Adrenal gland (tissue), 5 donors: Measurements from ENCODE around the gene HOXD10.

Source experiments
- POLR2A ChIP-seq, 2 donors: fragments of 450-650 bp; IDR thresholded peaks; one replicate each; pipeline ENCODE4 v1.6.1; 2017; ENCODE audit warnings: antibody characterized with exemption in 2 of 2, mild to moderate bottlenecking in 2 of 2, moderate library complexity in 1 of 2
- TF ChIP-seq, protein P1 (sequence below), 6 experiments: fragments of 450-650 bp in 4 of 6; fragments of 200-600 bp in 2 of 6; sonication (generic) in 1 of 6; IDR thresholded peaks; 1 replicate in 5 of 6; 2 replicates in 1 of 6; pipeline versions ENCODE4 v1.5.1 to v1.8.0; 2016 to 2021; ENCODE audit warnings: antibody characterized with exemption in 6 of 6, mild to moderate bottlenecking in 2 of 6, moderate library complexity in 1 of 6
- donor health status: DM: no; HTN: no; CAD: no.

DNA sequence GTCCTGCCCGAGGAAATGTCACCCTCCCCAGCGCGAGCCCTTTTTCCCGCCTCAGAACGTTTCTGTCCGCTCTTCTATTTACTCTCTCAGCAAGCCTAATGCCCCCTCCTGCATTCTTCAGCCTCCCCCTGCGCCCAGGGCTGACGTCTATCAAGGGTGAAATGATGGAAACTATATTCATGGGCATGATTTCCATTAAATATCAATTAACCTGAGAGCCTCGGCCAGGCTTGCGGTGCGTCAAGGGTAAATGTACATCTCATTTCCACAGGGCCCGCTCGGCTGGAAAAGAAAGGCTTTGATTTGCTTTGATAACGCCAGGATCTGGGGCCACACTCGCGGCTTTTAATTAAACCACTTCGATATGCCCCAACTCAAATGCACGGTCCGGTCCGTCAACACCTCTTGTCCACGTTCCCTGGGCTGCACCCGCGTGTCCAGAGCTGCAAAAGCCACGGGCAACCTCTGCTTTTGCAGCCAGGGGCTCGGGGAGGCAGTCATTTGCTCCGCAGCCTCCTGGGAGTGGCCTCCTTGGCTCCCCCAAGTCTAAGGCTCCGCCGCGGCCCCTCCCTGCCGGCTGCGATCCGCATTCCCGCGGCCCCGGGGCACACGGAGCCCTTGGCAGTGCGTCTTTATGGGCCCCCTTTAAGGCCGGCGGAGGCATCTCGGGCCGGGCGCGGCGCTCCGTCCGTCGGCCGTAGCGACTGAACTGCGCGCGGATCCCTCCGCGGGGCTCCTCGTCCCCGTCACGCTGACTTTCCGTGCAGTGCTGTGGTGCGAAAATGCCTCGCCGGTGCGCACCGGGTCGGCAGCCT is 12.6 kb downstream of the HOXD10 start, which contains the start of gene HOXD8:
- TF ChIP-seq, protein P1, sequence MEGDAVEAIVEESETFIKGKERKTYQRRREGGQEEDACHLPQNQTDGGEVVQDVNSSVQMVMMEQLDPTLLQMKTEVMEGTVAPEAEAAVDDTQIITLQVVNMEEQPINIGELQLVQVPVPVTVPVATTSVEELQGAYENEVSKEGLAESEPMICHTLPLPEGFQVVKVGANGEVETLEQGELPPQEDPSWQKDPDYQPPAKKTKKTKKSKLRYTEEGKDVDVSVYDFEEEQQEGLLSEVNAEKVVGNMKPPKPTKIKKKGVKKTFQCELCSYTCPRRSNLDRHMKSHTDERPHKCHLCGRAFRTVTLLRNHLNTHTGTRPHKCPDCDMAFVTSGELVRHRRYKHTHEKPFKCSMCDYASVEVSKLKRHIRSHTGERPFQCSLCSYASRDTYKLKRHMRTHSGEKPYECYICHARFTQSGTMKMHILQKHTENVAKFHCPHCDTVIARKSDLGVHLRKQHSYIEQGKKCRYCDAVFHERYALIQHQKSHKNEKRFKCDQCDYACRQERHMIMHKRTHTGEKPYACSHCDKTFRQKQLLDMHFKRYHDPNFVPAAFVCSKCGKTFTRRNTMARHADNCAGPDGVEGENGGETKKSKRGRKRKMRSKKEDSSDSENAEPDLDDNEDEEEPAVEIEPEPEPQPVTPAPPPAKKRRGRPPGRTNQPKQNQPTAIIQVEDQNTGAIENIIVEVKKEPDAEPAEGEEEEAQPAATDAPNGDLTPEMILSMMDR (IDR thresholded peaks at IDR 0.05): peak in 2 of 6 experiments; percentile 19 to 25
- TF ChIP-seq POLR2A (IDR thresholded peaks at IDR 0.05): peak; percentile 1 to 22
